Activated CD4-positive, alpha-beta T cell treated with anti-CD3 and anti-CD28 coated beads for 36 hours (primary cell): ENCODE data around the gene ATAT1. TPM values are rescaled to one million over a fixed set of nuclear protein-coding genes. Genes with fewer than 3 reads are reported as not detected.

Experiments
- ATAC-seq: fragments of 200-7000 bp; cut with Tn5 transposase; one replicate; pipeline ENCODE4 v1.10.0; 2021; ENCODE audit warnings: mild to moderate bottlenecking, moderate library complexity
- CTCF ChIA-PET: fragments of 350-600 bp; sonication (Branson Sonifier 250); formaldehyde crosslinking; loops from one replicate; lab custom pipeline; 2021; ENCODE audit warnings: antibody characterized with exemption; lab: Charles Lee
- POLR2A ChIA-PET: fragments of 350-600 bp; sonication (Branson Sonifier 250); formaldehyde crosslinking; loops from one replicate; lab custom pipeline; 2021; ENCODE audit warnings: antibody characterized with exemption, inconsistent platforms; lab: Charles Lee
- DNase-seq: peaks from one replicate; pipeline ENCODE4 v3.0.0-alpha.2; 2020
- H3K27ac Mint-ChIP-seq: one replicate; pipeline ENCODE4 v1.8.0; 2021; ENCODE audit warnings: mixed read lengths
- H3K27me3 Mint-ChIP-seq: one replicate; pipeline ENCODE4 v1.8.0; 2021; ENCODE audit warnings: mixed read lengths
- H3K36me3 Mint-ChIP-seq: one replicate; pipeline ENCODE4 v1.8.0; 2021; ENCODE audit warnings: low read depth, mixed read lengths
- H3K4me1 Mint-ChIP-seq: one replicate; pipeline ENCODE4 v1.8.0; 2021; ENCODE audit warnings: mixed read lengths
- H3K4me3 Mint-ChIP-seq: one replicate; pipeline ENCODE4 v1.8.0; 2021; ENCODE audit warnings: mild to moderate bottlenecking, moderate library complexity, mixed read lengths
- H3K9me3 Mint-ChIP-seq: one replicate; pipeline ENCODE4 v1.8.0; 2021; ENCODE audit warnings: low read depth, mixed read lengths
- intact Hi-C, 2 experiments: fragments of 100-400 bp; cut with DNase I in 1 of 2; cut with micrococcal nuclease in 1 of 2; formaldehyde crosslinking; loops; one replicate each; pipeline versions ENCODE4 v1.14.2 to v1.15.1; 2022 to 2024; cut with DNase I, micrococcal nuclease
- total RNA-seq, 2 experiments: library from RNA; stranded (reverse); gene quantifications; one replicate each; pipeline ENCODE4 v1.2.3, GENCODE V29; 2021

ATAT1 gene
- total RNA-seq, 2 experiments from 2014 or later, result 7.1 to 9.2 TPM

DNA sequence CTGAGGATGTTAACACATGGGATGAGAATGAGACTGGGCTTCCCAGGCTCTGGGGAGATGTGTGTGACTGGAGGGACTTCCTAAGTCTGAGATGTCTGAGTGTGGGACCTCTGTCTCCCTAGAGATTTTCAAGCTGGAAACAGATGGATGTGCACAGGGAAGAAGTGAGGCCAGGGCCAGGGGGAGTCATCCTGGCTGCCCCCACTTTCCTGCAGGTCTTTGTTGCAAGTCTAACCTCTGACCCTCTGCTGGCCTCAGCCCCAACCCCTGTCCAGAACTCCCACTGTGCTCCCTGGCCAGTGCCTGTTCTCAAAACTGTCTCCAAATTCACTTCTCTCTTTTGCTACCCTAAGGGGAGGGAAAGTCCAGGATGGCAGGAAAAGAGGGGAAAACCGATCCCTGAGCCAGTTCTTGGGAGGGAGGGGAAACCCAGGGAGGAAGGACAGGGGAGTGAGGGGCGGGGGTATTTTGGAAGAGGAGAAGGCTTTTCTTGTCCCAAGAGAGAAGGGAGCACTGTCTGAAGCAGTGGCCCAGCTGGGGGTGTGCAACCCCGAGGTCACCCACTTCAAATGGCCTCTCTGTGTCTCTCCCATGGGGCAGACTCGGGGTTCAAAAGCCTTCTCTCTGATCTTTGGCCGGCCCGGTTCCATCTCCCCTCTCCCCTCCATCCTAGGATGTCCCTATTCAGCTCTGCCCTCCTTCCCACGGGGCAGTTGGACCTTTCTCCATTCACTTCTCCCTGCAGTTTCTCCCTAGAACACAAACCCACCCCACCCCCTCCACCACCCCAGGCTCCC, 56.7 kb downstream of the ATAT1 start:
- intact Hi-C loops, result loop anchor here (2.0 to 10.0 kb wide), 7 partner anchors 131 to 619 kb away; partner anchors contain the start of genes HLA-E (in 1 of the 2), POLR1H (in 1 of the 2), PPP1R11 (in 1 of the 2) and RPP21 (in 1 of the 2)
- no peaks in the 10 kb centered on the region for H3K9me3 Mint-ChIP-seq
- DNase-seq (peak; percentile 29), ATAC-seq (no peak)
- H3K27ac Mint-ChIP-seq, result peak overlapping the region; percentile 97
- peaks cover 84% of the 10 kb centered on the region for H3K36me3 Mint-ChIP-seq
- H3K4me3 Mint-ChIP-seq, result peak overlapping the region; percentile 100
- H3K4me1 Mint-ChIP-seq, result peaks cover 27% of the 10 kb centered on the region
- CTCF ChIA-PET, result interaction anchor here (0.8 to 5.2 kb wide), 6 partner anchors 34 to 200 kb away, joined by 3 to 97 read pairs (median 3); partner anchors contain the start of genes MDC1 and MRPS18B
- no peaks in the 10 kb centered on the region for H3K27me3 Mint-ChIP-seq
- POLR2A ChIA-PET, result interaction anchor here (0.6 to 2.6 kb wide), 3 partner anchors 32 to 126 kb away, joined by 4 to 11 read pairs (median 4); partner anchors contain the start of genes MDC1 and PRR3

DNA sequence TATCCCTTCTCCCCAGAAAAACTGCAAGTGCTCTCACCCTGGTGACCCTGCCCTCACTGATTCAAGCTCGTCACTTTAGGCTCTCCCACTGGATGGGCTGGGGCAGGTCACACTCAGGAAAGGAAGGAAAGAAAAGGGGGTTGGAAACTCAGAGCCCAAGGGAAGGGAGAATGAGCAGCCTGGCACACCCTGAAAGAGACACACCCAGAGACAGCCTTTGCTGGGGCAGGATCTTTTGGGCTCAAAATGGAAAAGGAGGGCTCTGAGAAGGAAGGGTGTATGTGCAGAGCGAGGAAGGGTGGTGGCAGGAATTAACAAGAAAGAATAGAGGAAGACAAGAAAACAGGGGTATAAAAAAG, 57.3 kb downstream of the ATAT1 start:
- DNase-seq (no peak), ATAC-seq (no peak)
- Mint-ChIP-seq H3K4me3 (peak overlapping the region; percentile 100), H3K27ac (peak overlapping the region; percentile 97), H3K4me1 (peaks cover 31% of the 10 kb centered on the region), H3K9me3 (no peaks in the 10 kb centered on the region), H3K27me3 (no peaks in the 10 kb centered on the region), H3K36me3 (peaks cover 81% of the 10 kb centered on the region)
- POLR2A ChIA-PET, result interaction anchor here (0.6 kb wide), 1 partner anchor 127 kb away, joined by 4 read pairs; the partner anchor contains the start of gene PRR3
- intact Hi-C loops, result loop anchor here (2.0 to 10.0 kb wide), 7 partner anchors 131 to 619 kb away; partner anchors contain the start of genes HLA-E (in 1 of the 2), POLR1H (in 1 of the 2), PPP1R11 (in 1 of the 2) and RPP21 (in 1 of the 2)
- CTCF ChIA-PET, result interaction anchor here (2.2 to 2.4 kb wide), 2 partner anchors 33 to 142 kb away, joined by 9 to 11 read pairs; partner anchors contain the start of gene MDC1

DNA sequence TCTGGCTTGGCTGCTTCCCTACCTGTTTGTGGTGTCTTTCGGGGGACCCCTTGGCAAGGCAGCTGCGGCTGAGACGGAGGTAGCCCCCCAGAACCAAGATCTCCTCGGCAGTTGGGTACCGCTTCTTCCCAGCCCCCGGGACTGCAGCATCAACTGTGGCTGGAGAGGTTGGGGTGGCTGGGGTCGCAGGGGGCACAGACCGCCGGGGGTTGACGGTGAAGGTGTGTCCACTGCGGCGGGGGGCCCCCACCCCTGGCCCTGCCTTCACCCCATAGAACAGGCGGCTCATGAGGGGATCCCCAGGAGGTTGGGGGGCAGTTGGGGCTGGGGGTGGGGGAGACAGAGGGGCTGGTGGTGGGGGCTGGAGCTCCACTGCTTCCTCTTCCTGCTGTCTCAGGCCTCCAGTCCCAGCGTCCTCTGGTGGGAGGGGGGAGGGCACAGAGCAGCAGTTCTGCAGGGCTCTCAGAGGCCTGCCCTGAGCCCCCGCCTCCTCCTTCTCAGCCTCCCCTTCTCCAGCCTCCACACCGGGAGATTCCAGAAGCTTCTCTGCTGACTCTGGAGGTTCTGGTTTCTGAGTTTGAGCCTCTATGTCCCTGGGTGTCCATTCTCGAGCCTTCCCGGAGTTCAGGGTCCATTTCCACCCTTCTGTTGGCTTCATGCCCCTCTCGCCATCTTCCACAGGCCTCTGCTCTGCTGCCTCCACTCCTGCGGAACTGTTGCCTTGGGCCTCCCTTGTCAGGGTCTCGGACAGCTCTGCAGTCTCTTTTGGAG, 57.9 kb downstream of the ATAT1 start:
- H3K9me3 Mint-ChIP-seq, result no peaks in the 10 kb centered on the region
- ATAC-seq (no peak), DNase-seq (peak; percentile 83)

GRCh38 chr6:30685157-30686008, 58.7 kb downstream of the ATAT1 start:
- intact Hi-C loops, result loop anchor here (1.0 to 10.0 kb wide), 10 partner anchors 32 to 621 kb away; partner anchors contain the start of genes MRPS18B (in 2 of the 2), PPP1R10 (in 2 of the 2), FLOT1 (in 1 of the 2) and GNL1 (in 1 of the 2)
- DNase-seq (peak; percentile 59), ATAC-seq (no peak)
- H3K4me1 Mint-ChIP-seq, result peaks cover 36% of the 10 kb centered on the region
- ChIA-PET CTCF (interaction anchor here (0.9 to 2.4 kb wide), 5 partner anchors 32 to 143 kb away, joined by 3 to 11 read pairs (median 5); partner anchors contain the start of gene MDC1), POLR2A (interaction anchor here (0.8 to 1.2 kb wide), 2 partner anchors 32 to 68 kb away, joined by 3 to 4 read pairs; partner anchors contain the start of genes MDC1, MRPS18B and PPP1R10)
- peaks cover 70% of the 10 kb centered on the region for H3K36me3 Mint-ChIP-seq
- H3K27ac Mint-ChIP-seq, result peak overlapping the region; percentile 89
- no peaks in the 10 kb centered on the region for H3K27me3 Mint-ChIP-seq
- peak overlapping the region; percentile 100 for H3K4me3 Mint-ChIP-seq
- no peaks in the 10 kb centered on the region for H3K9me3 Mint-ChIP-seq

More for the DNA sequence above, 57.9 kb downstream of the ATAT1 start:
- Mint-ChIP-seq H3K4me1 (peaks cover 35% of the 10 kb centered on the region), H3K27ac (peak overlapping the region; percentile 97), H3K27me3 (no peaks in the 10 kb centered on the region), H3K4me3 (peak overlapping the region; percentile 100), H3K36me3 (peaks cover 77% of the 10 kb centered on the region)
- intact Hi-C loops, result loop anchor here in 1 of 2 experiments (5.0 to 10.0 kb wide), 4 partner anchors 337 to 620 kb away; partner anchors contain the start of genes POLR1H, PPP1R11, RPP21 and TRIM39
- ChIA-PET POLR2A (interaction anchor here (0.8 to 1.2 kb wide), 2 partner anchors 33 to 67 kb away, joined by 3 to 4 read pairs; partner anchors contain the start of genes MDC1, MRPS18B and PPP1R10), CTCF (interaction anchor here (0.5 to 2.4 kb wide), 5 partner anchors 18 to 143 kb away, joined by 3 to 11 read pairs (median 4); partner anchors contain the start of gene MDC1)

DNA sequence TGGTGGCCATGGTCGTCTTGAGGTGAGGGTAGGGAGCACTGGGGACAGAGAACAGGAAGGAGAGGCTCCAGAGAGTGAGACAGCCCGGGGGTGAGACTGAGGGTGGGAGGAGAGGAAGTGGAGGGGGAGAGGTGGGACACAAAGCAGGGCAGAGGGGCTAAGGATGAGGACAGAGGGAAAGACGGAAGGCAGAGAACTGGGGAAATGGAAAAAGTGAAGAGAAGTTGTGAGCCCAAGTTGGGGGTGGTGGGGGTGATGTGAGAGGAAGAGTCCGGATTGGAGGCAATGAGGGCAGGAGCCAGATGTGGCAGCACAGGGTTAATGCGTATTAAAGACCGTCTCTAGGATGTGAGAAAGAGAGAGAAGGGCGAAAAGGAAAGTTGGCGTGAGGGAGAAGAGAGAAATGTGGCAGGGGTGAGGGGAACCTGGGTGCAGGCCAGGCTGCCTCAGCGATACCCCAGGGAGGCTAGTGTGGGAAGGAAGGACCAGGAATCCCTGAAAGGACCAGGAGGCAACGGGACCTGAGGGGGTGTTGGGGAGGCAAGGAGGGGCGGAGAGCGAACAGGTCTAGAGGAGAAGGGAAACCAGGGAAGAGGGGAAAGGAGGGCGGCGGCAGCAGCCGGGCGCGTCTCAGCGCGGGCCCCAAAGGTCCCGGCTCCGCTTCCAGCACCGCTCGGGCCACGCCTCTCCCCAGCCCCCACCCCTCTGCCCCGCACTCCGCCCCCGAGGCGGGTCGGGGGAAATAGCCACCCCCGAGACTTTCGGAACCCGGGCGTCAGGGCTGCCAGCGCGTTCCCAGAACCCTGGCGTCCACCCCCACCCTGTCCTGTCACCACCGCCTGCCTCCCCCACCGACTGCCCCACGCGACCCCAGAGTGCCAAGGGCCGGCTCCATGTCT, 59.6 kb downstream of the ATAT1 start, which contains the start of gene PPP1R18:
Gene PPP1R18, minus strand, starts transcription at position 637 of the 899 bp plus-strand sequence. Its CDS starts 627 bp downstream, at position 10.
- H3K36me3 Mint-ChIP-seq, result peaks cover 61% of the 10 kb centered on the region
- peak within 1 kb of the TSS; percentile 89 for H3K27ac Mint-ChIP-seq
- ATAC-seq, result peak; percentile 27
- no peaks in the 10 kb centered on the region for H3K27me3 Mint-ChIP-seq
- peaks cover 37% of the 10 kb centered on the region for H3K4me1 Mint-ChIP-seq
- DNase-seq, result peak; percentile 94
- ChIA-PET POLR2A (interaction anchor here (1.2 kb wide), 1 partner anchor 31 kb away, joined by 4 read pairs; the partner anchor contains the start of gene MDC1), CTCF (interaction anchor here (1.0 to 2.2 kb wide), 2 partner anchors 36 to 144 kb away, joined by 5 to 9 read pairs; no protein-coding TSS in a partner anchor)
- peak within 1 kb of the TSS; percentile 100 for H3K4me3 Mint-ChIP-seq
- intact Hi-C loops, result loop anchor here (1.0 to 10.0 kb wide), 10 partner anchors 31 to 621 kb away; partner anchors contain the start of genes MRPS18B (in 2 of the 2), PPP1R10 (in 2 of the 2), FLOT1 (in 1 of the 2) and GNL1 (in 1 of the 2)
- H3K9me3 Mint-ChIP-seq, result no peaks in the 10 kb centered on the region

DNA sequence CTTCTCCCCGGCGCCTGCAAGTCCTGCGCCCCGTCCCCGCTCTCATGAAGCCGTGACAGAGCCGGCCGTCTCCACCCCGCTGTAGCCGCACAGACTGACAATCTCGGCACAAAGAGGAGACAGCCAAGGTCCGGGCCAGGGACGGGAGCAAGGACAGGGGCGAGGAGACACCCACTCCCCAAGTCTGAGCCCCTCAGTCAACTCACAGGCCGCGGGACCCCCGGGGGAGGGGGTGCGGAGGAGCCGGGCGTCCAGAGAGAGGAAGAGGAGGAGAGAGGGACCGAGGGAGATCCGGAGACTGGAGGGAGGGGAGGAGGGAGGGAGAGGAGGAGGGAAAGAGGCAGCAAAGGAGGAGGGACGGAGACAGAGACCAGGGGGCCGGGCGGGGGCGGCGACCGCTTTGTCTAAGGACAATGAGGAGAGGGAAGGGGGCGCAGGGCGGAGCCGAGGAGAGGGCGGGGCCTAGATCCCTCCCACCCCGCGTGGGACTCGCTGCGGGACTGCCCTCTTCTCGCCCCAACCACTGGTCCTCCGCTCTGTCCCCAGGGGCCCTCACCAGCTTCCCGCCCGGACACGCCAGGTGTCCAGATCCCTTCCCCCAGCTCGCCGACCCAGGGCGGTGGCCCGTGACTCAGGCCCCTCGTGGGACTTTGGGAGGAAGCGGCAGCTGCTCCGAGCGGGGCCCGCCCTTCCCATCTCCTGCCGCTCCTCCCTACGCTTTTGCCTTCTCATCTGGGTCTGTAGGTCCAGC, 60.4 kb downstream of the ATAT1 start:
- Mint-ChIP-seq H3K27me3 (no peaks in the 10 kb centered on the region), H3K36me3 (peaks cover 53% of the 10 kb centered on the region), H3K27ac (peak overlapping the region; percentile 89), H3K9me3 (no peaks in the 10 kb centered on the region), H3K4me1 (peaks cover 42% of the 10 kb centered on the region), H3K4me3 (peak overlapping the region; percentile 100)
- intact Hi-C loops, result loop anchor here (1.0 to 10.0 kb wide), 11 partner anchors 30 to 622 kb away; partner anchors contain the start of genes MRPS18B (in 2 of the 2), PPP1R10 (in 2 of the 2), ABCF1 (in 1 of the 2) and FLOT1 (in 1 of the 2)
- ChIA-PET CTCF (interaction anchor here (0.6 to 3.1 kb wide), 6 partner anchors 8 to 188 kb away, joined by 3 to 16 read pairs (median 6); partner anchors contain the start of gene MDC1), POLR2A (interaction anchor here (0.6 to 1.7 kb wide), 7 partner anchors 8 to 621 kb away, joined by 3 to 11 read pairs (median 3); partner anchors contain the start of genes MDC1 and PRR3)
- ATAC-seq (peak; percentile 20), DNase-seq (peak; percentile 90)

- H3K9me3 Mint-ChIP-seq, result no peaks in the 10 kb centered on the region
- POLR2A ChIA-PET, result interaction anchor here (0.6 to 1.7 kb wide), 9 partner anchors 9 to 1125 kb away, joined by 3 to 11 read pairs (median 3); partner anchors contain the start of genes MDC1 and PRR3
- H3K4me1 Mint-ChIP-seq, result peaks cover 42% of the 10 kb centered on the region
- H3K4me3 Mint-ChIP-seq, result peak overlapping the region; percentile 100
- H3K27ac Mint-ChIP-seq, result peak overlapping the region; percentile 89
- DNase-seq, result no peak
- no peak for ATAC-seq
- intact Hi-C loops, result loop anchor here (1.0 to 10.0 kb wide), 7 partner anchors 33 to 623 kb away; partner anchors contain the start of genes ABCF1 (in 1 of the 2), GTF2H4 (in 1 of the 2), POLR1H (in 1 of the 2) and PPP1R11 (in 1 of the 2)
- peaks cover 47% of the 10 kb centered on the region for H3K36me3 Mint-ChIP-seq
- no peaks in the 10 kb centered on the region for H3K27me3 Mint-ChIP-seq
- CTCF ChIA-PET, result interaction anchor here (0.6 to 3.1 kb wide), 12 partner anchors 7 to 224 kb away, joined by 3 to 16 read pairs (median 4); partner anchors contain the start of gene MDC1
These were observed 61.2 kb downstream of the ATAT1 start for GRCh38 chr6:30687659-30688431.
